Stimulated activated naive CD4-positive, alpha-beta T cell (primary cell): ENCODE data around the gene SLC15A1.

Experiments used
- DNase-seq, 6 experiments: peaks; one replicate each; lab custom pipeline; 2025; lab: John Stamatoyannopoulos, UW

SLC15A1 gene, protein sequence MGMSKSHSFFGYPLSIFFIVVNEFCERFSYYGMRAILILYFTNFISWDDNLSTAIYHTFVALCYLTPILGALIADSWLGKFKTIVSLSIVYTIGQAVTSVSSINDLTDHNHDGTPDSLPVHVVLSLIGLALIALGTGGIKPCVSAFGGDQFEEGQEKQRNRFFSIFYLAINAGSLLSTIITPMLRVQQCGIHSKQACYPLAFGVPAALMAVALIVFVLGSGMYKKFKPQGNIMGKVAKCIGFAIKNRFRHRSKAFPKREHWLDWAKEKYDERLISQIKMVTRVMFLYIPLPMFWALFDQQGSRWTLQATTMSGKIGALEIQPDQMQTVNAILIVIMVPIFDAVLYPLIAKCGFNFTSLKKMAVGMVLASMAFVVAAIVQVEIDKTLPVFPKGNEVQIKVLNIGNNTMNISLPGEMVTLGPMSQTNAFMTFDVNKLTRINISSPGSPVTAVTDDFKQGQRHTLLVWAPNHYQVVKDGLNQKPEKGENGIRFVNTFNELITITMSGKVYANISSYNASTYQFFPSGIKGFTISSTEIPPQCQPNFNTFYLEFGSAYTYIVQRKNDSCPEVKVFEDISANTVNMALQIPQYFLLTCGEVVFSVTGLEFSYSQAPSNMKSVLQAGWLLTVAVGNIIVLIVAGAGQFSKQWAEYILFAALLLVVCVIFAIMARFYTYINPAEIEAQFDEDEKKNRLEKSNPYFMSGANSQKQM

DNA sequence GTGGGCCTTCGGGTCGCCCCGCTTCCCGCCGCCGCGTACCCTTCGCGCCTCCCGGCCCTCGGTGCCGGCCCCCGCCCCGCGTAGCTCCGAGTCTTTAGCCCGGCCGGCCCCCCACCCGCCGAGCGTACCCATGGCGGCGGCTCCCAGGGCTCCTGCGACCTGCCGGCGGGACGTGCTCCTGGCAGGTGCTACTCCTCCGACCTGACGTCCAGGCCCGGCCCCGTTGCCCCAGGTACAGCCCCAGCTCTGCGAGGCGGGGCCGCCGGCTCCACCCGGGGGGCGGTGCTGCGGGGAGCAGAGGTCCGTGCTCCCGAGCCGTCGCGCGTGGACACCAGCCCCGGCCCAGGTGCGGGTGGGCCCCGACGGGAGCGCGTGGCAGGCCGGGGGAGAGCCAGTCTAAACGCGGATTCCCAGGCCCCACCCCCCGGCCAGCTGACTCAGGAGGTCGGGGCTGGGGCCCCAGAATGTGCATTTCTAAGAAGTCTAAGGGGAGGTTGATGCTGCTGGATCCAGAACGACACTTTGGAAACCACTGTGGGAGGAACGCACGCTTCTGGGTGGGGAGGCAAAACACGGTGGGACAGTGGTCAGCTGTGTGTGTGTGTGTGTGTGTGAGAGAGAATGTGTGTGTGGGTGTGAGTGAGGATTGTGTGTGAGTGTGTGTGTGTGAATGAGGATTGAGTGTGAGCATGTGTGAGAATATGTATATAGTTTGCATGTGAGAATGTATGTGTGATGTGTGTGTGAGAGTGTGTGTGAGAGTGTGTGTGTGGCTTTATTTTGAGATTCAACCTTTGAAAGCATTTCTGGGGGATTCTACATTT is at the start of gene SLC15A1:
Gene SLC15A1, minus strand, starts transcription at position 206 of the 824 bp plus-strand sequence. Its CDS starts 74 bp downstream, at position 132.
- DNase-seq, result no peak

- no peak for DNase-seq
These were observed 49.4 kb upstream of the SLC15A1 start for GRCh38 chr13:98801626-98802418.

- DNase-seq, result no peak
These were observed 47.6 kb upstream of the SLC15A1 start for GRCh38 chr13:98800078-98800477.

DNA sequence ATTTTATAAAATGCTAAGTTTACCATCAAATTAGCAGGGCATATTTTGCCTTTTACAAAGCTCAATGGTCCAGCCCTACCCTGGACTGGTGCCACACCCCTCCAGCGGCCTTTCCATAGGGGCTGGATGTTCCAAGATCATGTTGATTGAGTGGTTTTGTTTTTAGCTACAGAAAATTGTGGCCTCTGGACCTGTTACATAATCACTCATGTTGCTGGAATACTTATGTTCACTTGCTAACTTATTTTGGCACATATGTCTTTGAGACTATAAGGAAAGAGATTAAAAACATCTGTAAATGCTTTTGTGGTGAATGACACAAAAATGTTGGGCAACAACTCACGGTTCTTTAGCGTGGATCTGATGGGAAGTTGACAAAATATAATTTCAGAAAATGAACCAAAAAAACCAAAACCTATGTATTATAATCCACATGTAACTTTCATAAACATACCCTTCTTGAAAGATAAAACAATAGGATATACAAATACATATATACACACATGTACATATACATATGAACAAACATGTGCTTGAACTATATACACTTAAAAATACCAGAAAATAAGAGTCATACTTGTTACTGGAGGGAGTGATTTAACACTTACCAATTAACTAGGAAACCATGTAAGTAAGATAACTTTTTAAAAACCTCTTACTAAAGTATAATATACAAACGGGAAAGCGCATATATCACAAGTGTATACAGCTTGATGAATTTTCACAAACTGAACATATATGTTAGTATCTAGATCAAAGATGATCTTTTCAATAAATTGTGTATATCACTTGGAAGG is 46.6 kb upstream of the SLC15A1 start:
- no peak for DNase-seq

DNA sequence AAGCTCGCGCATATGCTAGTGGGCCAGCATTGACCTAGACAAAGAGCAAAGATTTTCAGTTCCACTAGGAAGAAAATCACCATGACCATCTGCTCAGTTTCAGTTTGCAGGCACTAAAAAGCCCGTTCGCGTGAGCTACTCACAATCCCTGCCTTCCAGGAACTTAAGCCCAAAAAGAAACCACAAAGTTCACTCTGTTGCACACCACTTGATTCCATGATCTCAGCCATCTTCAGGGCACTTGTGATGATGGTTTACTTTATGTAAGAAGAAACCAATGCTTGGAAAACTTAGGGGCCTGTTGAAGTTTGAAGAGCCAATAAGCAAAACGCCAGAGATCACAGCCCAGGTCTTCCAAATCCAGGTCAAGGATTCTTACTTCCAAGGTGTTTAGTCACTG is 45.0 kb upstream of the SLC15A1 start:
- no peak for DNase-seq

DNA sequence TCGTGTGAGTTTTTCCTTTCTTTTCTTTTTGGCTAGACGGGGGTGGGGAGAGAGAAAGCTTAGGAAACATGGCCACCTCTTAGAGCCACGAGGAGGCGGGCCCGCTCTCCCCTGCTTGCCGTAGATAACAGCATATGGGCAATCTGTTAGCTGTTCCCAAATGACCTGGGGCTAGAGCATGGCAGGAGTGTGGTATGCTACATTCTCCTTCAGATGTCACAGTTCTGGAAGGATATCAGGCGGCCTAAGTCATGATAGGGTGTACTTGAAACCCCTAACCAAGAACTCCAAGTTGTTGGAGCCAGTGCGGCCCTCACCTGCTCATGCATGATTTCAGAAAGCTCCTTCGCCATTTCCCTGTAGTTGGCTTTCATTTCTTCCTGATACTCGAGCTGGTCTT is 44.3 kb upstream of the SLC15A1 start:
- DNase-seq, result no peak

GRCh38 chr13:98796191-98796590 is 43.7 kb upstream of the SLC15A1 start:
- DNase-seq, result no peak

DNA sequence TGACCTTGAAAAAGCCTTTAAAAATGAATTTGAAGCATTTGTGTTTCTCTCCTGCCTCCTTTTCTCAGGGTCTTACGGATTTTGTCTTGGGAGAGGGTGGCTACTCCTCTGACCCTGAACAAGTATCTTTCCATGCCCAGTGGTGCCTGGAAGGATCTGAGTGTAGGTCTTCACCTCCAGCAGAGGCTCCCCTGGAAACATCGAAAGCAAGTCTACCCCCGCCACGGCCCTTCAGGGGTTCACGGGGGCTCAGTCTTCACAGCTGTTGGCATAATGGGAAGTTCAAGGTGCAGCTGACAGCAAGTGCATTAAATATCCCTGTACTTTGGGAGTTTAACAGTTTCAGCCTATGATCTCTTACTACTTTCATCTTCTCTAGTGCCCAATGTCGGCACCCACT is 42.7 kb upstream of the SLC15A1 start:
- DNase-seq, result no peak

GRCh38 chr13:98794498-98794897 is 42.0 kb upstream of the SLC15A1 start:
- no peak for DNase-seq

- no peak for DNase-seq
These were observed 40.5 kb upstream of the SLC15A1 start for GRCh38 chr13:98792785-98793495.

DNA sequence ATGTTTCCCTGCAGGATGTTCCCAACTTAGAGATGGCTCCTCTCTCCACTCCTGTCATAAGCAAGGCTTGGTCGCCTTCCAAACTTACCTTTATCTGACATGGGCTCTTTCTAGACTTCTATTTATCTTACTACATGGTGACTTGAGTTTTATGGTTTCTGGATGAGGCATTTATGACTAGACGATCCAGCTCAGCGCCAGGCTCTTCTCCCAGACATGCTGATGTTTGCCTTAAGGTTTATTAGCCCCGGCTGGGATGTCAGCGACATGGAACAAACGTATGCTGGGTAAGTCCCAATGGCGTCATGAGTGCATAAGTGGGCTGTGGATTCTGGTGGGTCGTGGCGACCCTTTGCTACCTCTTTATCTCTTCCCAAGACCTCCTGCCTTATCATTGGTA is 39.8 kb upstream of the SLC15A1 start:
- no peak for DNase-seq

GRCh38 chr13:98791611-98792010 is 39.1 kb upstream of the SLC15A1 start:
- DNase-seq, result no peak

DNA sequence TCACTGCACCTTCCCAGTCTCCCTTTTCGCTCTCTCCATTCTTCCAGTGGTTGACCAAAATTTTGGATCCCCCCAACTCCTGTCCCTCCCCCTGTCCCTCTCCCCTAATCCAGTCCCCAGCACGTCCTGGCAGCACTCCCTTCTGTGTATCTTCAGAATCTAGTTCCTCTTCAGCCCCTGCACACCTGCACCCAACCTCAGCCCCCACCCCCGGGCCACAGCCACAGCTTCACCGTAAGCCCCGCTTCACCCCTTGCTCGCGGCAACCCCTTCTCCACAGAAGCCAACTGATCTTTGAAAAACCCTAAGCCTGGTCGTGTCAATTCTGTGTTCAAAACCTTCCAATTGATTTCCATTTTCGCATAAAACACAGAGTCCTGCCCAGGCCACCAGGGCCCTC is 35.5 kb upstream of the SLC15A1 start:
- DNase-seq, result no peak

DNA sequence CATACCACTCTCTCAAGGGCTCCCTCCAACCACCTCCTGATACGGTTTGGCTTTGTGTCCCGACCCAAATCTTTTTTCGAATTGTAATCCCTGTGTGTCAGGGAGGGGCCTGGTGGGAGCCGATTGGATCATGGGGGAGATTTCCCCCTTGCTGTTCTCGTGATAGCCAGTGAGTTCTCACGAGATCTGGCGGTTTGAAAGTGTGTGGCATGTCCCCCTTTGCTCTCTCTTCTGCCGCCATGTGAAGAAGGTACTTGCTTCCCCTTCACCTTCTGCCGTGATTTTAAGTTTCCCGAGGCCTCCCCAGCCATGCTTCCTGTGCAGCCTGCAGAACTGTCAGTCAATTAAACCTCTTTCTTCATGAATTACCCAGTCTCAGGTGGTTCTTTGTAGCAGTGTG is 34.7 kb upstream of the SLC15A1 start:
- DNase-seq, result no peak

- DNase-seq, result no peak
These were observed 33.6 kb upstream of the SLC15A1 start for GRCh38 chr13:98786023-98786422.

- DNase-seq, result no peak
These were observed 32.9 kb upstream of the SLC15A1 start for GRCh38 chr13:98785405-98785804.

DNA sequence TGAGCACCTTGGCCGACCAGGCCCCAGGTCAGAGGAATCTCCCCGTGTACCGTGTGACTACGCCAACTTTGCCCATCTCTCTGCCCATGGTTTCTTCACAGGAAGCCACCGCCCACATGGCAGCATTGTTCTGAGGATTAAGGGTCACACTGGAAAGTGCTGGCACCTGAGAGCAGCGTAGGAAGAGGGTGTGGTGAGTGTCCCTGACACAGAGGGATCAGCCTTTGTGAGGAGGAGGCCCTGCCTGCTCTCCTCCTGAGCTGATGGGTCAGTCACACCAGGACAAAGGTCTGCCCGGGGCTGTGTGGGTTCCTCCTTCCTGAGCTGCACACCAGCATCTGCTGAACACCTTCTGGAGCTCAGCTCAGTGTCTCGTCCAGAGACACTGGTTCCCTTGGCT is 32.2 kb upstream of the SLC15A1 start:
- DNase-seq, result no peak

- DNase-seq, result no peak
These were observed 31.5 kb upstream of the SLC15A1 start for GRCh38 chr13:98783856-98784478.

- DNase-seq, result no peak
These were observed 30.2 kb upstream of the SLC15A1 start for GRCh38 chr13:98782654-98783053.

DNA sequence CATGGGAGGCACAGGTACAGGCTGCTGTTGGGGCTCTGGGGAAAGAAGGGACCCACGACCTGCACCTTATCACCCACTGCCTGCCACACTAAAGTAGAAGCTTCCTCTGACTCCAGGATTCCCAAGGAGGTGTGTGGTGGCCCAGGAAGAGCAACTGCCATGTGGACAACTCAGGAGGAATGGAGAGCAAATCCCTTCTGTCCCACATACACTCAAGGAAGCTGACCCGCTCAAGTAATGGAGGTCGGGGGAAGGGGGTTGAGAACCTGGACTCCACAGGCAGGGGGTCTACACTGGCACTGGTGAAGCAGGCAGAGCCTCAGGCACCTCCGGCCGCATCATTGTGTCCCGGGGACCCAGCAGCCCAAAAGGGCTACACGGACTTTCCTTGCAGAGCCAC is 29.4 kb upstream of the SLC15A1 start:
- DNase-seq, result no peak
